ENCODE results near the gene ZNRF1. TPM values are rescaled to one million over a fixed set of nuclear protein-coding genes. Genes with fewer than 3 reads are reported as not detected.

ZNRF1 gene
- total and polyA plus RNA-seq, 2 of the 8 experiments (the other 6 are each of a cell fraction or from before 2014, with no cell fraction given), result 33.5 to 52.9 TPM

GRCh38 chr16:75078886-75079285, 80.1 kb downstream of the ZNRF1 start:
- H3K4me1 ChIP-seq (replicated peaks in 1 of 4; ENCODE audit: control insufficient read depth in 3 of 4, insufficient read depth in 4 of 4, low read length in 3 of 4), result peaks cover 3 to 18% (median 14%) of the 10 kb centered on the region in 4 experiments
- peaks cover 2 to 92% of the 10 kb centered on the region in 2 experiments; a peak in 3 of 4 replicates for H3K79me2 ChIP-seq (ENCODE audit: control insufficient read depth in 1 of 2, insufficient read depth in 2 of 2, low read length in 2 of 2)
- H4K5ac ChIP-seq (ENCODE audit: insufficient read length, low read depth, low read length), result no peak overlapping the region
- no peak overlapping the region for H3K4me3 ChIP-seq (ENCODE audit: extremely low read depth in 1 of 4, insufficient read depth in 2 of 4, low read depth in 3 of 4, low read length in 4 of 4)
- no peak overlapping the region for H2AFZ ChIP-seq (ENCODE audit: low read length)
- no peaks in the 10 kb centered on the region for H3K23me2 ChIP-seq (ENCODE audit: low read depth, low read length)
- no peak overlapping the region for H2BK12ac ChIP-seq (ENCODE audit: low read depth, low read length)
- no peak overlapping the region for H2BK20ac ChIP-seq (ENCODE audit: low read length)
- peaks cover 13% of the 10 kb centered on the region for H3K79me1 ChIP-seq (ENCODE audit: low read depth, low read length)
- H2BK120ac ChIP-seq (replicated peaks; ENCODE audit: low read depth, low read length), result no peak overlapping the region
- no peak overlapping the region for H2AK5ac ChIP-seq (ENCODE audit: low read depth, low read length)
- H4K8ac ChIP-seq (ENCODE audit: extremely low read depth, insufficient read depth, low read length), result no peak overlapping the region
- no peak overlapping the region for H3K9ac ChIP-seq (replicated peaks in 1 of 4; ENCODE audit: extremely low read depth in 1 of 4, low read depth in 3 of 4, low read length in 3 of 4)
- ChIA-PET POLR2A (ENCODE audit: partially characterized antibody) (interaction anchor here (1.0 kb wide), 1 partner anchor 9 kb away, joined by 4 read pairs; no protein-coding TSS in a partner anchor), CTCF (ENCODE audit: partially characterized antibody) (interaction anchor here (0.7 to 2.8 kb wide), 2 partner anchors 32 to 43 kb away, joined by 3 to 10 read pairs; no protein-coding TSS in a partner anchor)
- peaks cover 2 to 19% of the 10 kb centered on the region in 2 experiments for H4K20me1 ChIP-seq (replicated peaks in 1 of 2; ENCODE audit: control insufficient read depth in 1 of 2, insufficient read depth in 2 of 2, low read length in 2 of 2)
- H3K23ac ChIP-seq (ENCODE audit: insufficient read length), result no peak overlapping the region
- no peaks in the 10 kb centered on the region for H3K27me3 ChIP-seq (replicated peaks in 1 of 4; ENCODE audit: control insufficient read depth in 3 of 4, extremely low read depth in 1 of 4, insufficient read depth in 3 of 4, low read length in 3 of 4)
- FAIRE-seq (no peak), DNase-seq (ENCODE audit: low read depth in 1 of 2, low spot score in 2 of 2) (no peak)
- H3K9me3 ChIP-seq (ENCODE audit: insufficient read depth in 2 of 2, low read depth in 1 of 2, low read length in 1 of 2), result no peaks in the 10 kb centered on the region
- H2BK15ac ChIP-seq (ENCODE audit: low read length), result no peak overlapping the region
- no peak overlapping the region for H3K56ac ChIP-seq (replicated peaks; ENCODE audit: insufficient read length, low read depth, low read length)
- no peak for TF ChIP-seq KDM4A (IDR thresholded peaks at IDR 0.05; ENCODE audit: low read depth, low read length, severe bottlenecking)
- TF ChIP-seq CBX8 (IDR thresholded peaks at IDR 0.05; ENCODE audit: borderline replicate concordance, low read depth, low read length), result no peak
- no peak for TF ChIP-seq YY1 (IDR thresholded peaks at IDR 0.05; ENCODE audit: low read depth, low read length)
- TF ChIP-seq TAF1 (IDR thresholded peaks at IDR 0.05; ENCODE audit: low read depth, low read length), result no peak
- no peak for TF ChIP-seq CHD1 (IDR thresholded peaks at IDR 0.05; ENCODE audit: low read depth, low read length)
- TF ChIP-seq FOSL1 (IDR thresholded peaks at IDR 0.05; ENCODE audit: insufficient read depth, low read depth, low read length), result no peak
- TF ChIP-seq ASH2L (IDR thresholded peaks at IDR 0.05; ENCODE audit: low read length), result no peak
- no peak for TF ChIP-seq RBBP5 (IDR thresholded peaks at IDR 0.05; ENCODE audit: borderline replicate concordance, low read depth, low read length)
- TF ChIP-seq, protein P1, sequence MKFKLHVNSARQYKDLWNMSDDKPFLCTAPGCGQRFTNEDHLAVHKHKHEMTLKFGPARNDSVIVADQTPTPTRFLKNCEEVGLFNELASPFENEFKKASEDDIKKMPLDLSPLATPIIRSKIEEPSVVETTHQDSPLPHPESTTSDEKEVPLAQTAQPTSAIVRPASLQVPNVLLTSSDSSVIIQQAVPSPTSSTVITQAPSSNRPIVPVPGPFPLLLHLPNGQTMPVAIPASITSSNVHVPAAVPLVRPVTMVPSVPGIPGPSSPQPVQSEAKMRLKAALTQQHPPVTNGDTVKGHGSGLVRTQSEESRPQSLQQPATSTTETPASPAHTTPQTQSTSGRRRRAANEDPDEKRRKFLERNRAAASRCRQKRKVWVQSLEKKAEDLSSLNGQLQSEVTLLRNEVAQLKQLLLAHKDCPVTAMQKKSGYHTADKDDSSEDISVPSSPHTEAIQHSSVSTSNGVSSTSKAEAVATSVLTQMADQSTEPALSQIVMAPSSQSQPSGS (IDR thresholded peaks at IDR 0.05; ENCODE audit: low read length), result no peak
- no peak for TF ChIP-seq GABPA (IDR thresholded peaks at IDR 0.05; ENCODE audit: borderline replicate concordance, insufficient read depth, low read length)
- no peak for TF ChIP-seq EP300 (IDR thresholded peaks at IDR 0.05; ENCODE audit: borderline replicate concordance in 1 of 2, low read depth in 2 of 2, low read length in 2 of 2)
- no peak for TF ChIP-seq EGR1 (IDR thresholded peaks at IDR 0.05; ENCODE audit: borderline replicate concordance, low read depth, low read length)
- no peak for TF ChIP-seq SP4 (IDR thresholded peaks at IDR 0.05; ENCODE audit: low read length)
- H3K27ac ChIP-seq (ENCODE audit: low read depth, low read length), result no peak overlapping the region
- no peak overlapping the region for H3K14ac ChIP-seq (ENCODE audit: insufficient read length)
- H3K4me2 ChIP-seq (ENCODE audit: insufficient read depth in 1 of 2, low read depth in 2 of 2, low read length in 2 of 2), result no peak overlapping the region
- no peak overlapping the region for H4K91ac ChIP-seq (replicated peaks; ENCODE audit: insufficient read length, low read length)
- H3K18ac ChIP-seq (ENCODE audit: extremely low read depth, low read length), result no peak overlapping the region
- WGBS, 2 experiments (ENCODE audit: extremely low coverage in 1 of 2, insufficient coverage in 1 of 2, insufficient read length in 1 of 2, insufficient replicate concordance in 2 of 2, low coverage in 1 of 2, low lambda C conversion rate in 2 of 2, missing lambda C conversion rate in 1 of 2), result 94% methylated on average over 8 of the region's 8 CpGs; no CpG with 5 or more reads in 1 of the 2 experiments
- H2BK5ac ChIP-seq (ENCODE audit: low read depth, low read length), result no peak overlapping the region
- no peaks in the 10 kb centered on the region; a peak in 1 of 8 replicates for H3K36me3 ChIP-seq (ENCODE audit: control insufficient read depth in 2 of 4, insufficient read depth in 4 of 4, low read length in 3 of 4)
- no peak overlapping the region for H3K4ac ChIP-seq (replicated peaks; ENCODE audit: insufficient read length, low read depth, low read length)

Measured in H1 (cell line).